ENCODE data around the gene TBC1D16. TPM values are rescaled to one million over a fixed set of nuclear protein-coding genes. Genes with fewer than 3 reads are reported as not detected.

The TBC1D16 gene
- total and polyA plus RNA-seq, 4 donors, result 7.3 to 48.5 (median 16.5) TPM

GRCh38 chr17:79955691-79956440 lies 79.8 kb downstream of the TBC1D16 start:
- Histone ChIP-seq H3K4me3 (no peak overlapping the region), H3K4me1 (ENCODE audit: control insufficient read depth in 5 of 5, insufficient read depth in 5 of 5, low read length in 5 of 5) (peaks cover 0 to 23% (median 6%) of the 10 kb centered on the region in 5 donors), H3K27ac (ENCODE audit: low read depth in 1 of 2, low read length in 1 of 2) (no peak overlapping the region), H3K9me3 (ENCODE audit: control insufficient read depth in 4 of 4, insufficient read depth in 3 of 4, low read length in 3 of 4) (no peaks in the 10 kb centered on the region), H3K27me3 (ENCODE audit: control insufficient read depth in 3 of 3, insufficient read depth in 3 of 3, low read length in 2 of 3) (no peaks in the 10 kb centered on the region), H3K9ac (ENCODE audit: insufficient read depth in 1 of 2, low read length in 2 of 2) (no peak overlapping the region), H3K36me3 (ENCODE audit: control insufficient read depth in 4 of 4, insufficient read depth in 4 of 4, low read length in 4 of 4) (no peaks in the 10 kb centered on the region)
- WGBS, 2 donors, result 91 to 96% methylated on average over 13 of the region's 13 CpGs
- DNase-seq, result no peak
- no peak for TF ChIP-seq CTCF (IDR thresholded peaks at IDR 0.05; ENCODE audit: control extremely low read depth, extremely low read depth)
- no peak for ATAC-seq (ENCODE audit: insufficient read depth, low FRiP score)

- DNase-seq, result no peak
- H3K4me1 ChIP-seq (ENCODE audit: control insufficient read depth in 5 of 5, insufficient read depth in 5 of 5, low read length in 5 of 5), result peaks cover 0 to 26% (median 8%) of the 10 kb centered on the region in 5 donors
- no peaks in the 10 kb centered on the region for H3K36me3 ChIP-seq (ENCODE audit: control insufficient read depth in 4 of 4, insufficient read depth in 4 of 4, low read length in 4 of 4)
- no peaks in the 10 kb centered on the region for H3K27me3 ChIP-seq (ENCODE audit: control insufficient read depth in 3 of 3, insufficient read depth in 3 of 3, low read length in 2 of 3)
- H3K9me3 ChIP-seq (ENCODE audit: control insufficient read depth in 4 of 4, insufficient read depth in 3 of 4, low read length in 3 of 4), result no peaks in the 10 kb centered on the region
- no peak for TF ChIP-seq CTCF (IDR thresholded peaks at IDR 0.05; ENCODE audit: control extremely low read depth, extremely low read depth)
- 92 to 96% methylated on average over 10 of the region's 10 CpGs for WGBS, 2 donors
- no peak overlapping the region for H3K27ac ChIP-seq (ENCODE audit: low read depth in 1 of 2, low read length in 1 of 2)
- H3K9ac ChIP-seq (ENCODE audit: insufficient read depth in 1 of 2, low read length in 2 of 2), result no peak overlapping the region
- H3K4me3 ChIP-seq, result no peak overlapping the region
- no peak for ATAC-seq (ENCODE audit: insufficient read depth, low FRiP score)
These were observed 80.5 kb downstream of the TBC1D16 start for GRCh38 chr17:79955167-79955549.

GRCh38 chr17:79954281-79955166 lies 81.1 kb downstream of the TBC1D16 start:
- no peak for ATAC-seq (ENCODE audit: insufficient read depth, low FRiP score)

More at GRCh38 chr17:79954281-79955166, 81.1 kb downstream of the TBC1D16 start:
- no peaks in the 10 kb centered on the region for H3K9me3 ChIP-seq (ENCODE audit: control insufficient read depth in 4 of 4, insufficient read depth in 3 of 4, low read length in 3 of 4)
- no peaks in the 10 kb centered on the region for H3K27me3 ChIP-seq (ENCODE audit: control insufficient read depth in 3 of 3, insufficient read depth in 3 of 3, low read length in 2 of 3)
- no peak overlapping the region for H3K27ac ChIP-seq (ENCODE audit: low read depth in 1 of 2, low read length in 1 of 2)
- DNase-seq, result peak in 1 of 3 donors; percentile 14
- 92 to 94% methylated on average over 25 of the region's 25 CpGs for WGBS, 2 donors
- TF ChIP-seq CTCF (IDR thresholded peaks at IDR 0.05; ENCODE audit: control extremely low read depth, extremely low read depth), result no peak
- no peak overlapping the region for H3K9ac ChIP-seq (ENCODE audit: insufficient read depth in 1 of 2, low read length in 2 of 2)
- H3K4me3 ChIP-seq, result no peak overlapping the region
- peaks cover 0 to 5% (median 1%) of the 10 kb centered on the region in 4 donors for H3K36me3 ChIP-seq (ENCODE audit: control insufficient read depth in 4 of 4, insufficient read depth in 4 of 4, low read length in 4 of 4)
- H3K4me1 ChIP-seq (ENCODE audit: control insufficient read depth in 5 of 5, insufficient read depth in 5 of 5, low read length in 5 of 5), result peaks cover 0 to 31% (median 8%) of the 10 kb centered on the region in 5 donors

All from lung (tissue), 12 donors.